Thyroid gland (tissue), 4 donors: ENCODE measurements around the gene CXCL12.

Experiments
- CTCF ChIP-seq, 6 experiments: fragments of 200-600 bp in 3 of 6; fragments of 450-650 bp in 3 of 6; sonication (generic) in 3 of 6; IDR thresholded peaks; one replicate each; pipeline ENCODE4 v1.5.1; 2016 to 2019; ENCODE audit warnings: antibody characterized with exemption in 6 of 6, mild to moderate bottlenecking in 2 of 6, inconsistent platforms in 1 of 6, moderate library complexity in 1 of 6
- POLR2A ChIP-seq, 2 donors: fragments of 450-650 bp; IDR thresholded peaks; one replicate each; pipeline ENCODE4 v1.6.1; 2017; ENCODE audit warnings: antibody characterized with exemption in 2 of 2, mild to moderate bottlenecking in 2 of 2, moderate library complexity in 1 of 2

GRCh38 chr10:44422153-44422552 lies 37.3 kb upstream of the CXCL12 start:
- TF ChIP-seq CTCF (IDR thresholded peaks at IDR 0.05): no peak
- TF ChIP-seq POLR2A (IDR thresholded peaks at IDR 0.05): no peak
